ENCODE data around the gene PINK1.
"Not testable (repeated sequence)": the region's sequence is repeated elsewhere in the genome, so short reads cannot be mapped to it uniquely, and the experiment has no call there.

The PINK1 gene

GRCh38 chr1:20633190-20634064 is at the start of gene PINK1:
TSS of gene PINK1 (plus strand) at chr1:20633458. CDS start at chr1:20633549, 91 bp downstream.
- peak; percentile 71 to 82 for DNase-seq (ENCODE audit: low read depth in 2 of 2)

DNA sequence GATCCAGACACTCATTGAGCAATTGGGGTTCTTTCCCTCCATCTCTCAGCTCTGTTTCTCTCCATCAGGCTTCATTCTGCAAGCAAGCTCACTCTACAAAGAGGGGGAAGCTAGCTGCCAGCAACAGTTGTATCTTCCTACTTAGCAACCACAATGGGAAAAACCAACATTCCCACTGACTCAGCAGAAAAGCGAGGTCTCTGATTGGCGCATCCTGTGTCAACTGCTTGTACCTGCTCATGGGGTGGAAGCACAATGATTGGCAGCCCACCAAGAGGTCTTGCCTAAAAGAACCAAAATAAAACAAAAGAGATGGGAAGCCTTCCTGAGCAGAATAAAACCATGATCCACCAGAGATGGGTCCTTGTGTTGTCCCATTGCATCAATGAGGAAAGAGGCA is 48.4 kb upstream of the PINK1 start:
- no peak for DNase-seq (ENCODE audit: low read depth in 2 of 2)

DNA sequence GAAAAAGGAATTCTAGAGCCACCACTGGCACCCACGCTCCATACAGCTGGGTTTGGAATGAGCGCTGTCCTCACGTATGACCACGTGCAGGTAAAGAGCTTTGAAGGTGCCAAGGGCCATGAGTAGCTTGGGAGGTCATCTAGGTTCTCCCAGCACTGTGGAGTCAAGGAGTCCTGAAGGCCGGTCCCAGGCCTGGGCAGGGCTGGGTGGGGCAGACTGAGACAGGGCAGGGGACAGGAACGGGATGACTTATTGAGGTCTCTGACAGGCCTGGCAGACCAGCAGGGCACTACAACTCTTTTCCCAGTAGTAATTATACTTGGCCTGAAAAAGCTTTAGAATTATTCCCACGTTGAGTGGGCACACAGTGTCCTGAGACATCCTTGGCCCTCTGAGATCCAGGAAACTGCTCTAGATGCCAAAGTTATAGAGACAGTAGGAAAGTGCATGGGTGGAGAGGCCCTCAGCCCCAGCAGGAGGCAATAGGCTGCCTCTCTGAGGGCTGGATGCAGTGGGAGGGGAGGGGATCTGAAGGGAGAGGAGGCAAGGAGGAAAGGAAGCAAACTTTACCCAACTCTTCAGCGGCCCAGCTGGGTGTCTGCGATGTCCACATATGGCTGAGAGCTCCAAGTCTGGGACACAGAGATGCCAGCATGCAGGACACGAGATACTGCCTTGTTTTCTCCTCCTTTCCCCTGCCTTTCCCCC is 46.2 kb upstream of the PINK1 start:
- no peak for DNase-seq (ENCODE audit: low read depth in 2 of 2)

DNA sequence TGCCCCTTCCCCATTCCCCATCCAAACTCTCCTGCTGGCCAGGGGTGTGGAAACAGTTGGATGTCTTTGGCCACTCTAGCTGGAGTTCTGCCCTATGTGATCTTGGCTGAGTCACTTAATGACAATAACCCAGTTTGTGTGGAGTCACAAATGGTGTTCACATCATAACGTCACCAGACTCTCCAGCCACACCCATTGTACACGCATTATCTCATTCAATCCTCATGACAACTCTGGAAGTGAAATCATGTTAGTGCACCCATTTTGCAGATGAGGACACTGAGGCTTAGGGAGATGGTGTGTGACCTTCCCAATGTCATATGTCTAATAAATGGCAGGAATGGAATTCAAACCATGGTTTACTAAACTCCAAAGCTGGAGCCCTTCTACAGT is 45.6 kb upstream of the PINK1 start:
- no peak for DNase-seq (ENCODE audit: low read depth in 2 of 2)

DNA sequence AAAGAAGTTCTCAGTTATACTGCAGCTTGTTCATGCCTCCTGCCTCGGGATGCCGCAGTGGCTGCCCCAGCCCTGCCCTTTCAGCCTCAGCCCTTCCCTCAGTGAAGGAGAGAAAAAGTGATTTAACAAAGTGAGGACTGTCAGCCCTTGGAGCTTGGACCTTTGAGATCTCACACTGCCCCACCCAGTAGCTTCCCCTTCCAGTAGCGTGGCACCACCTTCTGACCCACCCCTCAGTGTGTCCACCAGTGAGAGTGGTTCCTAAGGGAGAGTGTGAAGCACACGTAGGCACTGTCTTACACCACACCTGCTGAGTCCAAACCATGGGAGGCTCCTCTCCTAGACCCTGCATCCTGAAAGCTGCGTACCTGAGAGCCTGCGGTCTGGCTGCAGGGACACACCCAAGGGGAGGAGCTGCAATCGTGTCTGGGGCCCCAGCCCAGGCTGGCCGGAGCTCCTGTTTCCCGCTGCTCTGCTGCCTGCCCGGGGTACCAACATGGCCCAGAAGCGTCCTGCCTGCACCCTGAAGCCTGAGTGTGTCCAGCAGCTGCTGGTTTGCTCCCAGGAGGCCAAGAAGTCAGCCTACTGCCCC is 44.5 kb upstream of the PINK1 start, which contains the start of gene CDA:
TSS of gene CDA (plus strand) at position 464 of the 592 bp plus-strand sequence. CDS start at position 497, 33 bp downstream.
- no peak for DNase-seq (ENCODE audit: low read depth in 2 of 2)

- DNase-seq (ENCODE audit: low read depth in 2 of 2), result no peak
Observed at GRCh38 chr1:20589331-20590278, 43.7 kb upstream of the PINK1 start.

DNA sequence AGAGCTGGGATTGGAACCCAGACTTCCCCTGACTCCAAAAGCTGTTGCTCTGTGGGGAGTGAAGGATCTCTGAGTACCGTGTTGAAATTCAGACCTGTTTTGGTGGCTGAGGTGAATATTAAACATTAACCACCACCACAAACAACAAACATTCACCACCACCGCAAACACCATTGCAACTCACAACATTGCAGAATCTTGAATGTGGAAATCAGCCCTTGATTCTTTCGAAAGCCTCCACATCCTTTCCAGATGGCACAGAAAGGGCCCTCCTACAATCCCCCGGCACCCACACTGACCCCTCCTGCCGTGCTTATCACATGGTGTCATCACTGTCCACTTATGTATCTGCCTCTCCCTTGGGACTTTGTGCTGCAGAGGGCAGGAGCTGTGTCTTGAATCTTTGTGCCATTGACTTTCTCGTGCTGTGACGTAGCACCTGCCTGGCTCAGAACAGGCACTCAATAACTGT is 42.9 kb upstream of the PINK1 start:
- DNase-seq (ENCODE audit: low read depth in 2 of 2), result no peak

GRCh38 chr1:20593756-20594155 is 39.5 kb upstream of the PINK1 start:
- no peak for DNase-seq (ENCODE audit: low read depth in 2 of 2)

GRCh38 chr1:20594746-20595145 is 38.5 kb upstream of the PINK1 start:
- DNase-seq (ENCODE audit: low read depth in 2 of 2), result no peak

DNA sequence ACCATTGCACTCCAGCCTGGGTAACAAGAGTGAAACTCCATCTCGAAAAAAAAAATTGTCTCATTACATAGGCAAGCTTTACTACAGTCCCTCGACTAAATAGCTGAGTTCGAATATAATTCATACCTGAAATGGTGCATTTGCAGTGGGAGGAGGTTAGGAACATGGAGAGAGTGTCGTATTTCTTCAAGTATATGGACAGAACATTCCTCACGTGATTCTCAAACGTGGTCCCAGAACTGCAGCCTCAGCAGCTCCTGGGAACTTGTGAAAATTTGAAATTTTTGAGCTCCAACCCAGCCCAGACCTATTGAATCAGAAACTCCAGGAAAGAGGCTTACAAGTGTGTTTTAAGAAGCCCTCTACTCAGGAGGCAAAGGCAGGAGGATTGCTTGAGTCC is 37.2 kb upstream of the PINK1 start:
- no peak for DNase-seq (ENCODE audit: low read depth in 2 of 2)

- DNase-seq (ENCODE audit: low read depth in 2 of 2), result no peak
Observed at GRCh38 chr1:20597650-20598049, 35.6 kb upstream of the PINK1 start.

- DNase-seq (ENCODE audit: low read depth in 2 of 2), result no peak
Observed at GRCh38 chr1:20600156-20600555, 33.1 kb upstream of the PINK1 start.

- DNase-seq (ENCODE audit: low read depth in 2 of 2), result no peak
Observed at GRCh38 chr1:20601129-20601825, 32.0 kb upstream of the PINK1 start.

GRCh38 chr1:20602851-20603450 is 30.3 kb upstream of the PINK1 start:
- DNase-seq (ENCODE audit: low read depth in 2 of 2), result no peak

DNA sequence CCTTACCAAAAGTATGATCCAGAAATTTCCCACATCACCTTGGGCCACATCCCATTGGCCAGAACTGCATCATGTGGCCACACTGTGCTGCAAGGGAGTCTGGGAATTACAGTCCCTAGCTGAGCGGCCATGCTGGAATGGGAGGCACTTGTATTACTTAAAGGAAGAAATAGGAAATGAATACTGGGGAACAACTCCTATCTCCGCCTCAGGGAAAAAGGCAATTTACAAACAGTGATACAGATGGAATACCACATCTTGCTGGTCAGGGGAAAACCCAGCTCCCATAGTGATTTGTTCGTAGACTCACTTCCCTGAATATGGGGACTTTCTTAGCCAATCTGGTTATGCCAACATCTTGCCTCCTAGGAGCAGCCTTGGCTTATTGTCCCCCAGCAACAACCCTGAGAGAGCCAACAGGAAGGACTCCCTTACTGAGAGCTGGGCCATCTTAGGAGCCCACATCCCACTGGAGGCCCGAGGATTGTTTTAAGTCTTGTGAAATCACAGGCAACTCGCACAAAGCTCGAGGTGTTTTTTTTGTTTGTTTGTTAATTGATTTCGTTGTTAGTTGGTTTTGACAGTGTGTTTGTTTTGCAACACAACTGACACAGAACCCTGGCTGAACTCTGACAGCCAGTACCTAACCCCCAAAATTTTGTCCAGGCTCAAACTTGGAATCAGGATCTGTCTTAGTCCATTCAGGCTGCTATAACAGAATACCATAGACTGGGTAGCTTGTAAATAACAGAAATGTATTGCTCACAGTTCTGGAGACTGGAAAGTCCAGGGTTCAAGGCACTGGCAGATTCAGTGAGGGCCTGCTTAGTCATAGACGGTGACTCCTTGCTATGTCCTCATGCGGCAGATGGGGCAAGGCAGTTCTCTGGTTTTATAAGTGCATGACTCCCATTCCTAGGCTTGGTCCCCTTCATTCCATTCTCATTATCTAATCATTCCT is 29.5 kb upstream of the PINK1 start:
- no peak for DNase-seq (ENCODE audit: low read depth in 2 of 2)

- DNase-seq (ENCODE audit: low read depth in 2 of 2), result no peak
Observed at GRCh38 chr1:20604678-20605077, 28.6 kb upstream of the PINK1 start.

GRCh38 chr1:20606801-20607570 is 26.3 kb upstream of the PINK1 start:
- not testable (repeated sequence) for DNase-seq (ENCODE audit: low read depth in 2 of 2)

DNA sequence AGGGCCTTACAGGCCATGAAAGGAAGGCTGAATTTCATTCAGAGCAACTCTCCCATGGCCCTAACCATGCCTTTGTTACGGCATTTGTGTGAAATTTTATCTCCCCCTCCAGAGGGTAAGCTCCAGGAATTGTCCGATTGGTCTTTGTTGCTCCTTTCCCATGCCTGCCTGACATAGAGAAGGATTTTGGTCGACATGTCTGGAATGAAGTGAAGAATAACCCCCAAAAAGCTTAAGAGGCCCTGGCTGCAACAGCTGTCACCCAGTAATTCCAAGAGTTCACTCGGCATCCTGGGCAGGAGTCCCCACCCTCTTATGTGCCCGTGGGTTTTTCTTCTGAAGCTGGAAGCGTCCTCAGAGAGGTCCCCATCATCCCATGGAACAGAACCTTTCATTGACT is 23.7 kb upstream of the PINK1 start:
- DNase-seq (ENCODE audit: low read depth in 2 of 2), result no peak

Measured in stimulated activated CD8-positive, alpha-beta memory T cell treated with anti-CD3 and anti-CD28 coated beads, Interleukin-15, amount 100 ng/mL, for 48 hours (primary cell).